C4-2B (cell line): ENCODE measurements around the gene ACOT7.

Experiments used
- H3K27ac ChIP-seq: fragments of 450-650 bp; 2 replicates; pipeline ENCODE4 v1.5.1; 2017
- ZFX ChIP-seq: fragments of 450-650 bp; IDR thresholded peaks from 2 replicates; pipeline ENCODE4 v1.6.1; 2017
- TF ChIP-seq, protein P1 (sequence below): fragments of 450-650 bp; conservative IDR thresholded peaks from 2 replicates; pipeline ENCODE4 v1.5.1; 2017; ENCODE audit warnings: mild to moderate bottlenecking

Gene ACOT7

DNA sequence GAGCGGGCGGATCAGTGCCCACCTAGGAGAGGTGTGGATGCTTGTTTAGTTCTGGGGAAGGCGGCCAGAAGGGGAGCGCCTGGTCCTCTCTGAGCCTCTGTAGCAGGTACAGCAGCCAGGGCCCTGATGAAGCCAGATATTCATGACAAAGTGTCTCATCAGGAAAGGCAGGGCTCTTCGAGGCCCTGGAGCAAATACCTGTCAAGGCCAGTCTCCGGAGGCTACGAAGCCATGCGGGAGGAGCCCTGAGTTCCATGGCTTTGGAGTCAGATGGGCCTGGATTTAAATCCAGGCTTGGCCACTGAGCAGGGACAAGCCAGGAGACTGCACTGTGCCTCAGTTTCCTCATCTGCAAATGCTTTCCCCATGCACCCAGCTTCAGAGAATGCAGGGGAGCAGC is 107.3 kb downstream of the ACOT7 start:
- no peak overlapping the region for H3K27ac ChIP-seq
- TF ChIP-seq, protein P1, sequence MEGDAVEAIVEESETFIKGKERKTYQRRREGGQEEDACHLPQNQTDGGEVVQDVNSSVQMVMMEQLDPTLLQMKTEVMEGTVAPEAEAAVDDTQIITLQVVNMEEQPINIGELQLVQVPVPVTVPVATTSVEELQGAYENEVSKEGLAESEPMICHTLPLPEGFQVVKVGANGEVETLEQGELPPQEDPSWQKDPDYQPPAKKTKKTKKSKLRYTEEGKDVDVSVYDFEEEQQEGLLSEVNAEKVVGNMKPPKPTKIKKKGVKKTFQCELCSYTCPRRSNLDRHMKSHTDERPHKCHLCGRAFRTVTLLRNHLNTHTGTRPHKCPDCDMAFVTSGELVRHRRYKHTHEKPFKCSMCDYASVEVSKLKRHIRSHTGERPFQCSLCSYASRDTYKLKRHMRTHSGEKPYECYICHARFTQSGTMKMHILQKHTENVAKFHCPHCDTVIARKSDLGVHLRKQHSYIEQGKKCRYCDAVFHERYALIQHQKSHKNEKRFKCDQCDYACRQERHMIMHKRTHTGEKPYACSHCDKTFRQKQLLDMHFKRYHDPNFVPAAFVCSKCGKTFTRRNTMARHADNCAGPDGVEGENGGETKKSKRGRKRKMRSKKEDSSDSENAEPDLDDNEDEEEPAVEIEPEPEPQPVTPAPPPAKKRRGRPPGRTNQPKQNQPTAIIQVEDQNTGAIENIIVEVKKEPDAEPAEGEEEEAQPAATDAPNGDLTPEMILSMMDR = no peak
- no peak for TF ChIP-seq ZFX

DNA sequence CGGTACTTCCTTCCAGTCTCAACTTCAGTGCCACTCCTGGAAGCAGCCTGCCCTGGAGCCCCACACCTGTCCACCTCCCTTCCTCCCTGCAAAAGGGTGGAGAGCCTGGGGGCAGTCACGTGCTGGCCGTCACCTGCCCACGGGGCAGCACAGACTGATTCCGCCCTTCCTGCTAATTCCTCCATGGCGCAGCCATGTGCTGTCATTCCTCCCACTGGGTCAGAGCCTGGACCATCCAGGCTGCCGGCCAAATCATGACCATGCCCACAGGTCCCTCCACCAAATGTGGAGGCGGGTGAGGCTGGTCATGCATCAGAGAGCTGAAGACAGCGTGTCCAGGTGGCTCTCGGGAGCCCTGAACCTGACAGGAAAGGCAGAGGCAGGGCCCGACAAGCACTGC is 108.2 kb downstream of the ACOT7 start:
- no peak overlapping the region for H3K27ac ChIP-seq
- no peak for TF ChIP-seq ZFX
- TF ChIP-seq, protein P1 = no peak

DNA sequence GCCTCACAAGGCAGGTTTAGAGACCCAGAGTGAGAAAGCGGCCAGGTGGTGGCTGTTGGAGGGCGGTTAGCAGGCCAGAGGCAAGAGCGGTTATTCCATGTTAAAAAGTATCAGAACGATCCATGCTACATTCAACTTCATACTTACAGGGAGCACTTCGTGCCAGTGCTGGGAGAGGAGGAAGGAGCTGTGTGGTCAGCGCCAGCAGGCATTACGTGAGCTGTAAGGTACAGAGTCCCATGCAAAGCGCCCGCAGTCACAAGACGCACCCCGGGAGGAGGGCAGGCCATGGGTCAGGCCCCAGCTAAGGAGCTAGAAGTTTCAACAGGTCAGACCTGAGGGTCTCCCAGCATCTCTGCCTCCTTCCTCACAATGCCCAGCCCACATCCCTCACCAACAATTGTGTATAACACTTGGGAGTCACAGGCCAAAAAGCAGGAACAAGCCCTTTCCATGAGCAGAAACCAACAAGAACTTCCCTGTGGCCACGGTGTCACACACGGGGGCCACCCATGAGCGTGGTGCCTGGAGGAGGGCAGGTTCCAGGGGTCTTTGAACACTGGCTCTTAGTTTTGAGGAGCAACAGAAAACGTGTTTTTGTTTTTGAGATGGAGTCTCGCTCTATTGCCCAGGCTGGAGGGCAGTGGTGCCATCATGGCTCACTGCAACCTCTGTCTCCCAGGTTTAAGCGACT is 110.8 kb downstream of the ACOT7 start:
- H3K27ac ChIP-seq = no peak overlapping the region
- no peak for TF ChIP-seq ZFX
- TF ChIP-seq, protein P1 = no peak

DNA sequence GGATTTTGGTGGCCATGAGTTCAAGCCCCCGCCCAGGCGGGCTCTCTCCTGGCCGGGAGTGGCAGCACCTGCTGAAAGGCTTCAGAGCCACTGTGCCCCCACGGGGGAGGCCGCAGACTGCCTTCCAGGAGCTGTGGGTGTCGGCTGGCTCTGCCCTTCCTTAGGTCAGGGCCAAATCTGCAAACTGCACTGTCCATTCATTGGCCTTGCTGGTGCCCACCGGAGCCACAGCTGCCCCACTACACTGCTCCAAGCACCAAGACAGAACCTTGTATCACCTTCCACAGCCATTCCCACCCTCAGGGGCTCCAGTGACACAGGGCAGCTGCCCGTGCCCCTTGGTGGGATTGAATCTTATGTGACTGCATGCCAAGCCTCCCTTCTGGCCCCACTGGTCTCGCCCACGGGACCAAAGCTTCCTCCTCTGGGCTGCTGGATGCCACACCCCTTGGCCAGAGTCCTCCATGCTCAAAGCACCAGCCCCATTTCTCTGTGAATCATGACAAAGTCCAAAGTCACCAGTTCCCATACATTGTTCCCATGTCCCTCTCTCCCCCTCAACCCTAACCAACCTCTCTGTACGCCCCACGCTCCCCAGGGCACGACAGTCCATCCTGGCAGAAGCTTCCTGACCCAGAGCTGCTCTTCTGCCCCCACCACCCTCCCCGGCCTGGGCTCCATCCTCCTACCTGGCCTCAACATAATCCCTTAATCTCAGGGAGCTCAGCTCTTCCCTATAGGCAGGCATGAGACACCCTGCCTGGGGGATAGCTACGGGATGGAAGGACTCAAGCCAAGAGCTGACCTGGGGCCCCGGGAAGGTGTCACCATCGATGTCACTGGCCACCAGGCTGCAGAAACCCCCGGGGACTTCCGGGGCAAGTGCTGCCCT is 111.8 kb downstream of the ACOT7 start:
- no peak for TF ChIP-seq ZFX
- TF ChIP-seq, protein P1 = no peak
- no peak overlapping the region for H3K27ac ChIP-seq

DNA sequence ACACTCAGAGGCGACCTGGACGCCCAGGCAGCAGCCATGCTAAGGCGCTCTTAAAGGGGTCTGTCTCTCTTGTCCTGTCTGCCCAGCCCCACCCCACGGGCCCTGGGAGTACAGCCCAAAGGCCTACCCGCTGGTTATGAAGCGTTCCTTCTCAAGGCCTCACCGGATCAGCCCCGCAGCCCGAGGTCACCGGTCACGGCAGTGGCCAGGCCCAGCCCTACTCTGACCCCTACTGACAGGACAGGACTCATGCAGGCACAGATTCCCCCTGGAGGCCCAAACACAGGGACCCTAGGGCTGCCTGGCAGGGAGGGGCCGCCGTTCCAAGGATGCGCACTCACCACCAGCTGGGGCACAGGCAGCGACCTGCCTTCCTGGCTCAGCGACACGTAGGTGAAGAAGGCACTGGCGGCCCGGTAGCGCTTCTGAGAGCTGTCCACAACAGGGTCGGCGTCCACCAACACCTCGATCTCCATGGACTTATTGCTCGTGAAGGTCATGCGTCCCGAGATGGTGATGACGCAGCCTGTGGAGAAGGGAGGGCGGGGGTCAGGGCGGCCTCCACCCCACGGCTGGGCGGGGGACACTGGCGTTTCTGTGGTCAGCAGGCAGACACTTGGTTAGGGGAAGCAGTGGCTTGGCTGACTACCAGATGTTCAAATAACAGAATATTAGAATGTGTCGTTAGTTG is 112.7 kb downstream of the ACOT7 start:
- no peak overlapping the region for H3K27ac ChIP-seq
- TF ChIP-seq, protein P1 = no peak
- no peak for TF ChIP-seq ZFX

DNA sequence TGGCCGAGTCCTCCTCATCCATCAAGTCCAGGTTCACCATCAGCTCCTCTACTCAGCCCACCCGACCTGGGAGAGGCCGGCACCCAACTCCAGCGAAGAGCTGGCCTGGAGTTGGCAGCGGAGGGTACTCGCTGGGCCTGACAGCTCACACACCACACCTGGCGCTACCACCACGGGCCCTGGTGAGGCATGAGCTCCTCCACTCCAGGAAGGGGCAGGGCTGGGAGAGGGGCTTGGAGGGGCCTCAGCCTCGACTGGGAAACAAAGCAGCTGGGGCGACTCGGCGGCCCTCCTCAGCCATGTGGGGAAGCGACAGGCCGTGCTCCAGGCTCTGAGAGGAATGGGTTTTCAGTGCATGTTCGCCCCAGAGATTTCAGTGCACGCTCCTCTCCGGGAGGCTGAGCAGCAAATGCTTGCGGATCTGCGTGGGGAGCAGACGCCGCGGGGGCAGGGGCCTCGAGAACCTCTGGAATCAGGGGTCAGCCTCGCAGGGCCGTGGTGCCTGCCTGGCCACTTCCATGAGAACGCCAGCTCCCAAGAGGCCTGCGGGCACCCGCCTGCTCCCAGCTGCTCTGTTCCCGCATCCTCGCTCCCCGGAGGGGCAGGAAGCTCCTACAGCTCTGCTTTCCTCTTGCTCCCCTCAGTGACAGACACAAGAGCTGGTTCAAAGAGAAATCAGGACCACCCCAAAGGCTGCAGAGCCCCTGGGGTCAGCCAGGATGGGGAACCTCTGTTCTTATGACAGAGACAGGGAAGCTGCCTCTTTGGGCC is 113.8 kb downstream of the ACOT7 start:
- no peak overlapping the region for H3K27ac ChIP-seq
- no peak for TF ChIP-seq ZFX
- TF ChIP-seq, protein P1 = no peak
